A549 (cell line): Measurements from ENCODE around the gene PCED1A. TPM values are rescaled to one million over a fixed set of nuclear protein-coding genes. Genes with fewer than 3 reads are reported as not detected.

Experiments
- ATAC-seq, 2 experiments: fragments of 200-7000 bp in 1 of 2; fragments of >200 bp in 1 of 2; cut with Nextera tagmentation in 1 of 2; cut with Tn5 transposase in 1 of 2; 3 replicates each; pipeline versions ENCODE4 v1.8.0 to v1.9.1; 2018 to 2020; ENCODE audit warnings: mild to moderate bottlenecking in 1 of 2, moderate library complexity in 1 of 2
- CTCF ChIA-PET: fragments of 300-600 bp; sonication (Branson Sonifier 250); formaldehyde crosslinking; extraction: SDS; loops from one replicate; lab custom pipeline; 2021; ENCODE audit warnings: antibody characterized with exemption, inconsistent platforms; lab: Yijun Ruan, JAX
- POLR2A ChIA-PET: fragments of 350-600 bp; formaldehyde crosslinking; extraction: SDS; loops from one replicate; lab custom pipeline; 2021; ENCODE audit warnings: antibody characterized with exemption, inconsistent platforms; lab: Yijun Ruan, JAX
- DNase-seq, 2 experiments: peaks; one replicate each; pipeline versions ENCODE4 v3.0.0 to v3.0.0-alpha.2; 2011 to 2016; ENCODE audit warnings: low read depth in 1 of 2, low spot score in 1 of 2
- FAIRE-seq: peaks from 2 replicates; lab custom pipeline; 2011; peaks lifted over from hg19 to GRCh38; lab: Jason Lieb, UNC
- H3K27ac ChIP-seq, 2 experiments: fragments of >200 bp; sonication (Bioruptor Twin); formaldehyde crosslinking; 3 replicates each; pipeline ENCODE4 v1.5.1; 2016 to 2017
- H3K4me1 ChIP-seq: fragments of >200 bp; sonication (Bioruptor Twin); formaldehyde crosslinking; 3 replicates; pipeline ENCODE4 v1.6.1; 2016
- H3K4me2 ChIP-seq: fragments of >200 bp; sonication (Bioruptor Twin); formaldehyde crosslinking; 3 replicates; pipeline ENCODE4 v1.6.1; 2016
- H3K4me3 ChIP-seq: fragments of >200 bp; sonication (Bioruptor Twin); formaldehyde crosslinking; 3 replicates; pipeline ENCODE4 v1.5.1; 2016
- H3K9me3 ChIP-seq: fragments of >200 bp; sonication (Bioruptor Twin); formaldehyde crosslinking; 3 replicates; pipeline ENCODE4 v1.6.1; 2016
- ATOH8 ChIP-seq: fragments of 250-450 bp; sonication (Bioruptor Pico); IDR thresholded peaks from 2 replicates; pipeline ENCODE4 v1.5.0; 2020; ENCODE audit warnings: low read depth, mild to moderate bottlenecking, moderate library complexity
- CTCF ChIP-seq: fragments of >200 bp; sonication (Bioruptor Twin); formaldehyde crosslinking; IDR thresholded peaks from 3 replicates; pipeline ENCODE4 v1.5.1; 2016
- EHF ChIP-seq: fragments of 250-450 bp; sonication (Bioruptor Pico); IDR thresholded peaks from 2 replicates; pipeline ENCODE4 v1.5.0; 2020; ENCODE audit warnings: mild to moderate bottlenecking
- ELK1 ChIP-seq: fragments of 150-350 bp; IDR thresholded peaks from 2 replicates; pipeline ENCODE4 v1.6.1; 2014; ENCODE audit warnings: low read depth, mild to moderate bottlenecking, low read length
- GATA3 ChIP-seq: IDR thresholded peaks from 2 replicates; pipeline ENCODE4 v1.6.1; 2012; ENCODE audit warnings: borderline replicate concordance
- HDAC2 ChIP-seq: fragments of 200-600 bp; sonication (generic); IDR thresholded peaks from 2 replicates; pipeline ENCODE4 v1.6.1; 2016
- HES2 ChIP-seq: fragments of >200 bp; sonication (Bioruptor Twin); formaldehyde crosslinking; IDR thresholded peaks from 2 replicates; pipeline ENCODE4 v1.6.1; 2016
- HOXA7 ChIP-seq: fragments of 250-450 bp; sonication (Bioruptor Pico); IDR thresholded peaks from 2 replicates; pipeline ENCODE4 v1.5.0; 2020; ENCODE audit warnings: mild to moderate bottlenecking, moderate library complexity
- JUN ChIP-seq, 2 experiments: fragments of >200 bp; sonication (Bioruptor Twin); formaldehyde crosslinking; IDR thresholded peaks; 2 replicates in 1 of 2; 3 replicates in 1 of 2; pipeline ENCODE4 v1.6.1; 2016 to 2017
- JUNB ChIP-seq: fragments of >200 bp; sonication (Bioruptor Twin); formaldehyde crosslinking; IDR thresholded peaks from 2 replicates; pipeline ENCODE4 v1.6.1; 2016
- MAFK ChIP-seq: fragments of 450-650 bp; IDR thresholded peaks from 2 replicates; pipeline ENCODE4 v1.6.1; 2014; ENCODE audit not compliant: partially characterized antibody
- NPAS2 ChIP-seq: fragments of 250-450 bp; sonication (Bioruptor Pico); IDR thresholded peaks from 2 replicates; pipeline ENCODE4 v1.8.0; 2022; ENCODE audit warnings: mild to moderate bottlenecking, moderate library complexity, borderline replicate concordance
- PHF8 ChIP-seq: fragments of 200-600 bp; sonication (generic); IDR thresholded peaks from 2 replicates; pipeline ENCODE4 v1.6.1; 2016; ENCODE audit warnings: low read depth, mild to moderate bottlenecking, antibody characterized with exemption, moderate library complexity, borderline replicate concordance
- POLR2A ChIP-seq: IDR thresholded peaks from 2 replicates; pipeline ENCODE4 v1.6.1; 2012; ENCODE audit warnings: mild to moderate bottlenecking, low read length
- RAD21 ChIP-seq, 2 experiments: fragments of >200 bp in 1 of 2; sonication (Bioruptor Twin) in 1 of 2; formaldehyde crosslinking in 1 of 2; IDR thresholded peaks in 1 of 2; conservative IDR thresholded peaks in 1 of 2; 2 replicates in 1 of 2; 3 replicates in 1 of 2; pipeline ENCODE4 v1.6.1; 2012 to 2018; ENCODE audit warnings: inconsistent platforms in 1 of 2
- RARB ChIP-seq: fragments of 250-450 bp; sonication (Bioruptor Pico); IDR thresholded peaks from 2 replicates; pipeline ENCODE4 v1.8.0; 2021; ENCODE audit warnings: mild to moderate bottlenecking, moderate library complexity
- RFX5 ChIP-seq: fragments of 450-650 bp; IDR thresholded peaks from 2 replicates; pipeline ENCODE4 v1.7.1; 2014; ENCODE audit warnings: antibody characterized with exemption, mild to moderate bottlenecking, moderate library complexity
- SREBF2 ChIP-seq: fragments of 450-650 bp; IDR thresholded peaks from 2 replicates; pipeline ENCODE4 v1.6.1; 2014; ENCODE audit warnings: mild to moderate bottlenecking, moderate library complexity
- ZFP36 ChIP-seq: fragments of 450-650 bp; IDR thresholded peaks from 2 replicates; pipeline ENCODE4 v1.6.1; 2014; ENCODE audit warnings: borderline replicate concordance; ENCODE audit not compliant: partially characterized antibody
- ZSCAN20 ChIP-seq: fragments of 250-450 bp; sonication (Bioruptor Pico); IDR thresholded peaks from 2 replicates; pipeline ENCODE4 v1.8.0; 2022; ENCODE audit warnings: mild to moderate bottlenecking, moderate library complexity
- WGBS: methylation state at CpG from one replicate; pipeline ENCODE4 v1.1.6; 2017; ENCODE audit errors: missing lambda C conversion rate; 5-methylcytosine and 5-hydroxymethylcytosine counted together
- polyA plus RNA-seq, 4 experiments: library from polyadenylated mRNA; depleted of rRNA in 3 of 4; stranded (reverse); fragments of >200 nt; fragmentation: RNase III in 1 of 4; extraction: RNeasy Plus Mini Kit Qiagen cat#74134 plus additional on column Dnase treatment in 1 of 4; gene quantifications; 2 replicates in 3 of 4; 3 replicates in 1 of 4; pipeline ENCODE4 v1.2.3, GENCODE V29; 2011 to 2017

The PCED1A gene
- polyA plus RNA-seq, 2 of the 4 experiments (the other 2 are of a cell fraction): 25.7 to 43.8 TPM

GRCh38 chr20:2845607-2846006 lies 5.2 kb upstream of the PCED1A start:
- TF ChIP-seq MAFK: no peak
- no peak for TF ChIP-seq HES2
- no peak for TF ChIP-seq RARB (CRISPR knock-in tag)
- TF ChIP-seq ELK1: no peak
- no peak for TF ChIP-seq GATA3
- TF ChIP-seq EHF (CRISPR knock-in tag): no peak
- no peak for TF ChIP-seq JUNB
- no peak for TF ChIP-seq ZFP36
- TF ChIP-seq RFX5: no peak
- no peak for TF ChIP-seq PHF8
- no peak for TF ChIP-seq CTCF
- no peak for TF ChIP-seq HDAC2
- TF ChIP-seq ZSCAN20 (CRISPR knock-in tag): no peak
- no peak for TF ChIP-seq NPAS2
- no peak for TF ChIP-seq ATOH8 (CRISPR knock-in tag)
- no peak for TF ChIP-seq JUN (IDR thresholded peaks at IDR 0.05)
- TF ChIP-seq SREBF2: no peak
- TF ChIP-seq POLR2A: no peak
- TF ChIP-seq RAD21 (conservative IDR thresholded peaks at IDR 0.05 in 1 of 2, IDR thresholded peaks at IDR 0.05 in 1 of 2): no peak
- no peaks in the 10 kb centered on the region for H3K9me3 ChIP-seq
- H3K4me1 ChIP-seq: peaks cover 7% of the 10 kb centered on the region; the same call in 1 of the 3 replicates
- no peak for DNase-seq
- H3K4me2 ChIP-seq: no peak overlapping the region
- FAIRE-seq: peak; percentile 63
- POLR2A ChIA-PET: no interaction called here
- H3K27ac ChIP-seq: no peak overlapping the region
- H3K4me3 ChIP-seq: no peak overlapping the region
- CTCF ChIA-PET: no interaction called here
- WGBS: 75% methylated on average over 2 of the region's 2 CpGs
- no peak for ATAC-seq

- H3K27ac ChIP-seq: peak overlapping the region; percentile 84 to 95
These were observed 594 bp upstream of the PCED1A start for GRCh38 chr20:2840967-2841531.

GRCh38 chr20:2839732-2840137 lies 720 bp downstream of the PCED1A start:
- CTCF ChIA-PET: interaction anchor here (0.6 to 4.9 kb wide), 6 partner anchors 11 to 441 kb away, joined by 3 to 33 read pairs (median 5); partner anchors contain the start of gene TMEM239
- 90% methylated on average over 20 of the region's 21 CpGs for WGBS
- peak overlapping the region; percentile 88 for H3K4me2 ChIP-seq
- no peaks in the 10 kb centered on the region for H3K9me3 ChIP-seq
- FAIRE-seq (no peak), DNase-seq (no peak), ATAC-seq (no peak)
- POLR2A ChIA-PET: interaction anchor here (0.8 to 1.4 kb wide), 7 partner anchors 12 to 187 kb away, joined by 3 to 4 read pairs (median 3); partner anchors contain the start of genes NOP56 and PTPRA
- peak overlapping the region; percentile 84 to 95 for H3K27ac ChIP-seq
- peaks cover 17% of the 10 kb centered on the region for H3K4me1 ChIP-seq
- no peak for TF ChIP-seq ATOH8 (CRISPR knock-in tag)
- H3K4me3 ChIP-seq: peak overlapping the region; percentile 92

More at GRCh38 chr20:2840967-2841531, 594 bp upstream of the PCED1A start:
- ATAC-seq (peak; percentile 69 to 84), FAIRE-seq (peak; percentile 28), DNase-seq (peak; percentile 59 to 80)
- ChIA-PET CTCF (interaction anchor here (1.0 to 4.9 kb wide), 3 partner anchors 10 to 166 kb away, joined by 3 to 33 read pairs (median 5); no protein-coding TSS in a partner anchor), POLR2A (interaction anchor here (0.9 to 1.4 kb wide), 4 partner anchors 10 to 88 kb away, joined by 3 to 4 read pairs (median 3); partner anchors contain the start of gene PTPRA)
- no peak for TF ChIP-seq HOXA7
- TF ChIP-seq POLR2A: peak; percentile 22; the same call in 1 of the 2 replicates
- 14% methylated on average over 21 of the region's 33 CpGs for WGBS
- peak overlapping the region; percentile 92 for H3K4me3 ChIP-seq
- peak overlapping the region; percentile 88 for H3K4me2 ChIP-seq
- no peaks in the 10 kb centered on the region for H3K9me3 ChIP-seq
- H3K4me1 ChIP-seq: peaks cover 17% of the 10 kb centered on the region
